Activated CD8-positive, alpha-beta memory T cell treated with anti-CD3 and anti-CD28 coated beads for 36 hours (primary cell): ENCODE data around the gene FAM13B. TPM values are rescaled to one million over a fixed set of nuclear protein-coding genes. Genes with fewer than 3 reads are reported as not detected.
"Not testable (repeated sequence)": the region's sequence is repeated elsewhere in the genome, so short reads cannot be mapped to it uniquely, and the experiment has no call there.

Experiments
- CTCF ChIA-PET: fragments of 350-600 bp; sonication (Branson Sonifier 250); formaldehyde crosslinking; loops from one replicate; lab custom pipeline; 2021; ENCODE audit warnings: antibody characterized with exemption; lab: Charles Lee
- POLR2A ChIA-PET: fragments of 350-600 bp; sonication (Branson Sonifier 250); formaldehyde crosslinking; loops from one replicate; lab custom pipeline; 2021; ENCODE audit warnings: antibody characterized with exemption; lab: Charles Lee
- total RNA-seq, 2 experiments: library from RNA; stranded (reverse); gene quantifications; one replicate each; pipeline ENCODE4 v1.2.3, GENCODE V29; 2021

Gene FAM13B
- total RNA-seq, 2 experiments from 2014 or later, result 17.1 to 20.8 TPM

GRCh38 chr5:138000102-138000723 lies 32.7 kb downstream of the FAM13B start:
- POLR2A ChIA-PET, result no interaction called here
- CTCF ChIA-PET, result interaction anchor here (0.6 to 0.7 kb wide), 2 partner anchors 9 to 43 kb away, joined by 3 to 5 read pairs; no protein-coding TSS in a partner anchor

- POLR2A ChIA-PET, result no interaction called here
- CTCF ChIA-PET, result no interaction called here
These were observed 35.1 kb downstream of the FAM13B start for GRCh38 chr5:137997726-137998213.

- CTCF ChIA-PET, result no interaction called here
- POLR2A ChIA-PET, result no interaction called here
These were observed 37.1 kb downstream of the FAM13B start for GRCh38 chr5:137995749-137996128.

GRCh38 chr5:137995077-137995748 lies 37.7 kb downstream of the FAM13B start:
- ChIA-PET POLR2A (no interaction called here), CTCF (no interaction called here)

- ChIA-PET POLR2A (no interaction called here), CTCF (interaction anchor here (0.8 kb wide), 1 partner anchor 217 kb away, joined by 4 read pairs; no protein-coding TSS in a partner anchor)
These were observed 38.3 kb downstream of the FAM13B start for GRCh38 chr5:137994556-137994955.

- POLR2A ChIA-PET, result no interaction called here
- CTCF ChIA-PET, result interaction anchor here (0.5 kb wide), 1 partner anchor 45 kb away, joined by 3 read pairs; no protein-coding TSS in a partner anchor
These were observed 43.5 kb downstream of the FAM13B start for GRCh38 chr5:137989419-137989818.

- ChIA-PET POLR2A (no interaction called here), CTCF (no interaction called here)
These were observed 57.7 kb downstream of the FAM13B start for GRCh38 chr5:137975208-137975607.

- CTCF ChIA-PET, POLR2A ChIA-PET: not testable (repeated sequence)
These were observed 62.5 kb downstream of the FAM13B start for GRCh38 chr5:137970384-137970783.

GRCh38 chr5:137960819-137961218 lies 72.1 kb downstream of the FAM13B start:
- CTCF ChIA-PET, result no interaction called here
- POLR2A ChIA-PET, result no interaction called here

GRCh38 chr5:137960141-137960540 lies 72.7 kb downstream of the FAM13B start:
- ChIA-PET POLR2A (no interaction called here), CTCF (no interaction called here)

GRCh38 chr5:137959488-137959887 lies 73.4 kb downstream of the FAM13B start:
- CTCF ChIA-PET, result no interaction called here
- POLR2A ChIA-PET, result no interaction called here

GRCh38 chr5:137957948-137958347 lies 74.9 kb downstream of the FAM13B start:
- CTCF ChIA-PET, result no interaction called here
- POLR2A ChIA-PET, result no interaction called here

- ChIA-PET POLR2A (no interaction called here), CTCF (interaction anchor here (1.2 kb wide), 1 partner anchor 11 kb away, joined by 3 read pairs; no protein-coding TSS in a partner anchor)
These were observed 78.6 kb downstream of the FAM13B start for GRCh38 chr5:137954131-137954879.

- ChIA-PET POLR2A (no interaction called here), CTCF (no interaction called here)
These were observed 87.1 kb downstream of the FAM13B start for GRCh38 chr5:137945825-137946224.

GRCh38 chr5:137944280-137944679 lies 88.6 kb downstream of the FAM13B start:
- POLR2A ChIA-PET, result not testable (repeated sequence)
- CTCF ChIA-PET, result interaction anchor here (0.5 kb wide), 1 partner anchor 45 kb away, joined by 3 read pairs; no protein-coding TSS in a partner anchor

GRCh38 chr5:137939331-137939730 lies 93.5 kb downstream of the FAM13B start:
- CTCF ChIA-PET, result no interaction called here
- POLR2A ChIA-PET, result no interaction called here

- ChIA-PET CTCF (no interaction called here), POLR2A (no interaction called here)
These were observed 94.1 kb downstream of the FAM13B start for GRCh38 chr5:137938751-137939143.

- POLR2A ChIA-PET, result no interaction called here
These were observed 94.7 kb downstream of the FAM13B start for GRCh38 chr5:137937994-137938750.

GRCh38 chr5:137935694-137936093 lies 97.2 kb downstream of the FAM13B start:
- POLR2A ChIA-PET, result no interaction called here

More at GRCh38 chr5:137937994-137938750, 94.7 kb downstream of the FAM13B start:
- CTCF ChIA-PET, result no interaction called here

More at GRCh38 chr5:137935694-137936093, 97.2 kb downstream of the FAM13B start:
- CTCF ChIA-PET, result no interaction called here
